Central memory CD8-positive, alpha-beta T cell (primary cell): ENCODE results near the gene RUFY4.

Experiments used
- ATAC-seq: fragments of 150-1000 bp; cut with Tn5 transposase; replicated peaks from 2 replicates; pipeline ENCODE4 v1.10.0; 2022; ENCODE audit warnings: mild to moderate bottlenecking, moderate FRiP score, moderate number of reproducible peaks; ENCODE audit not compliant: poor library complexity, severe bottlenecking; ENCODE audit errors: extremely low read depth
- DNase-seq, 2 donors: peaks; one replicate each; pipeline ENCODE4 v3.0.0; 2021; ENCODE audit warnings: low spot score in 2 of 2
- H3K27ac Mint-ChIP-seq: one replicate; pipeline ENCODE4 v1.8.0; 2022; ENCODE audit warnings: low read depth, mild to moderate bottlenecking, moderate library complexity, mixed read lengths
- H3K27me3 Mint-ChIP-seq: one replicate; pipeline ENCODE4 v1.8.0; 2022; ENCODE audit warnings: mixed read lengths
- H3K36me3 Mint-ChIP-seq: one replicate; pipeline ENCODE4 v1.8.0; 2022; ENCODE audit warnings: mild to moderate bottlenecking, moderate library complexity, mixed read lengths; ENCODE audit not compliant: insufficient read depth
- H3K4me1 Mint-ChIP-seq: one replicate; pipeline ENCODE4 v1.8.0; 2022; ENCODE audit warnings: mixed read lengths
- H3K4me3 Mint-ChIP-seq: one replicate; pipeline ENCODE4 v1.8.0; 2022; ENCODE audit warnings: mild to moderate bottlenecking, moderate library complexity, mixed read lengths
- H3K9me3 Mint-ChIP-seq: one replicate; pipeline ENCODE4 v1.8.0; 2022; ENCODE audit warnings: mixed read lengths

Gene RUFY4

DNA sequence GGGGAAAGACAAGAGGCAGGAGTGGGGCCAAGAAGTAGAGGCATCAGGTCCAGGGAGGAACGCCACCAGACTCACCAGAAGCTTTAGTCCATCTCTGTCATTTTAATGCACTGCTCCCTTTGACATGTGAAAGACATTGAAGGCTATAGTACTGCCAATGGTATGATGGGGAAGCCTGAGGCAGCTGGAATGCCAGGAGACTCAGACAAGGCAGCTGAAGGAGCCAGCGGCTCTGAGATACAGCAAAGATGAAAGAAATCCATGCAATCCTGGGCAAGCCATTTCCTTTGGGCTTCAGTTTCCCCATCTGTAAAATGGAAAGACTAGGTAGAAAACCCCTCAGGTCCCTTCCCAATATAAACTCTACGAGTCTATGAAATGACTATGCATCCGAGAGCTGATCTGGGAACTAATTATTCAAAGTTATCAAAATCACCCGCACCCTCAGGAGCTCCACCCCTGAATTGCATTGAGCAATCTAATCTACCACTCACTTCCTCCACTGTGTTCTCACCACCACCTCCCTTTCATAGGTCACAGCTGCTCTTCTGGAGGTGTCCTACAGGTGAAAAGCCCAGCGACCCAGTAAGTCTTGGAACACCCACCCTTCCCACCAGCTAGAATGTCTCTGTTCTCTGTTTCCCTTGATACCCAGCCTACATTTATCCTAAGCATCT is 59.9 kb downstream of the RUFY4 start:
- no peaks in the 10 kb centered on the region for H3K36me3 Mint-ChIP-seq
- ATAC-seq (no peak), DNase-seq (no peak)
- H3K9me3 Mint-ChIP-seq: no peaks in the 10 kb centered on the region
- peak overlapping the region; percentile 3 for H3K4me3 Mint-ChIP-seq
- peaks cover 46% of the 10 kb centered on the region for H3K27me3 Mint-ChIP-seq
- no peak overlapping the region for H3K27ac Mint-ChIP-seq
- peaks cover 7% of the 10 kb centered on the region for H3K4me1 Mint-ChIP-seq

DNA sequence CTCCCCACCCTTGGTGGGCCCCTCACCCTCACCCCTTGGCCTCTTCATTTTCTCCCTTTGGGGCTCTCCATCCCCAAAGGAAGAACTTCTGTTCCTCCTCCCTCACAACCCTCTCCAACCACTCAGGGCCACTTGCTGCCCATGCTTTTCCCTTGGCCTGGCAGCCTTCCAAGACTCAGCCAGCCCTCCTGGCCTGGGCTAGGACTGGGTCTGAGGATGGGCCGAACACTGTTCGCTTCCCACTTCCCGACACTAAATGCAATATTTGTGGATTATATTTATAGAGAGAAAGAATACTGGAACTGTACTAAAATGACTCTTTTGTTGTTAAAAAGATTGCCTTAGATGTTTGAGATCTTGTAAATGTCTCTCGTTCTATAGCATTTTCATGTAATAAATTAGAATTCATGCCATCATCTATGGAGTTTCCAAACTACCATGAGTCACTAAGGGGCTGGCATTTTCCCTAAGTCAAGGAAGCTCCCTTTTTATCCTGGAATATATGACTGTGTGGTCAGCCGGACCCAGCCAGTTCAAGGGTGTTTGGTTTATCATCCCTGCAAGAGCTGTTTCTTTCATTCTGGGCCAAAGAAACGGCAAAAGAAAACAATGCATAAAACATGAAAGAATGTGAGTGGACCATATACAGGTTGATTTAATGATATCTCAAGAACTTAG is 60.5 kb downstream of the RUFY4 start:
- ATAC-seq (no peak), DNase-seq (no peak)
- no peaks in the 10 kb centered on the region for H3K9me3 Mint-ChIP-seq
- peaks cover 7% of the 10 kb centered on the region for H3K4me1 Mint-ChIP-seq
- peak overlapping the region; percentile 3 for H3K4me3 Mint-ChIP-seq
- no peak overlapping the region for H3K27ac Mint-ChIP-seq
- peaks cover 50% of the 10 kb centered on the region for H3K27me3 Mint-ChIP-seq
- no peaks in the 10 kb centered on the region for H3K36me3 Mint-ChIP-seq

DNA sequence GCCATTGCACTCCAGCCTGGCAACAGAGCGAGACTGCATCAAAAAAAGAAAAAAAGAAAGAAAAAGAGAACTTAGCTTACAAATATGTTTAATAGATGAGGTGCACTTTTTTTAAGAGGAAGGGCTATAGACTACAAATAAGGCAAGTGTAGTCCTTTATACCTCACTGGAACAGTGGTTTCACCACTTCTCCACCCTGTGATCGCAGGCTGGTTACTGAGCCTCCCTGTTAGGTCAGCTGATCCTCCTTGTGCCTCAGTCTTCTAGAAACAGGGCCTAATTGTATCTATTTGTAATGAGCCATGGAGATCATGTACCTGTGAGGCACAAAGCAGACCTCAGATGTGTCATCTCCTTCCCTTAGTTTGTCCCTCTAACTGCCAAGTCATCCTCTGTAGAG is 61.3 kb downstream of the RUFY4 start:
- ATAC-seq (peak; percentile 49), DNase-seq (no peak)
- Mint-ChIP-seq H3K9me3 (no peaks in the 10 kb centered on the region), H3K27ac (peak overlapping the region; percentile 64), H3K36me3 (no peaks in the 10 kb centered on the region), H3K4me1 (peaks cover 5% of the 10 kb centered on the region), H3K27me3 (peaks cover 50% of the 10 kb centered on the region), H3K4me3 (no peak overlapping the region)

DNA sequence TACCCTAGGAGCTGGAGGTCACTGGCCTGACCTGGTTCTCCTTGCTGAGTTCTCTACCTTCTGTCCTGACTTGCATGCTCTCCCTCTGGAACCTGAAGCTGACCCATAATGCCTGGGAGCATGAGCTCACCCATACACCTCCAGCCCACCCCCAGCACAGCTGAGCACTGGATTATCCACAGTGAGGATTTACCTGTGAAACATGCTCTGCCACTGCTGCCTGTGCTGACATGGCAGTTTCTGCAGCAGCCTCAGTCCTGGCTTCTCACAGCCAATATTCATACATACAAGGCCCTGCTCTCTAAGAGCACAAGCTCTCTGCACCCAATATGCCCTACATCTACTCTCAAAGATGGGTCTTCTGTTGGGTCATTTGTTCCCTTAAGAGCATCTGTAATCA is 61.8 kb downstream of the RUFY4 start:
- H3K4me1 Mint-ChIP-seq: peaks cover under 1% of the 10 kb centered on the region
- no peak for ATAC-seq

DNA sequence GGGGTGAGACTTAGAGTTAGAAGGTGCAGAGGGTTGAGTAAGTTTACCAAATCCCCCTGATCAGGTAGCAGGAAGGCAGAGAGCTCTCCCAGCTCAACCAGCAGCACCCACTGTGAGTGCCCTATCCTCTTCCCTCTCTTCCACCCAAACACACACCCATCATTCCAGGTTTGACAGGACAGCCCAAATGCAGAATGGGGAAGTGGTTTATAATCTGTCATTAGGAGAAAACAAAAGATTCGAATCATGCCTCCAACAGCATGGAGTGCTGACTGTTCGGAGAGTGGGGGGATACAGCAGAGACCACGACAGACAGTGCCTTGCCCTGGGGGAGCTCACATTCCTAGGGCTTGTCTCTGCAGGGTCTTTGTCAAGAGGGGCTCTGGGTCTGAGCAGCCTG is 68.5 kb downstream of the RUFY4 start:
- ATAC-seq (no peak), DNase-seq (no peak)
- Mint-ChIP-seq H3K27me3 (peaks cover 66% of the 10 kb centered on the region), H3K9me3 (no peaks in the 10 kb centered on the region), H3K27ac (no peak overlapping the region), H3K36me3 (no peaks in the 10 kb centered on the region), H3K4me3 (no peak overlapping the region), H3K4me1 (no peaks in the 10 kb centered on the region)

More for the DNA sequence above, 61.8 kb downstream of the RUFY4 start:
- no peaks in the 10 kb centered on the region for H3K9me3 Mint-ChIP-seq
- H3K36me3 Mint-ChIP-seq: no peaks in the 10 kb centered on the region
- peaks cover 50% of the 10 kb centered on the region for H3K27me3 Mint-ChIP-seq
- H3K4me3 Mint-ChIP-seq: no peak overlapping the region
- H3K27ac Mint-ChIP-seq: peak overlapping the region; percentile 64
- no peak for DNase-seq

DNA sequence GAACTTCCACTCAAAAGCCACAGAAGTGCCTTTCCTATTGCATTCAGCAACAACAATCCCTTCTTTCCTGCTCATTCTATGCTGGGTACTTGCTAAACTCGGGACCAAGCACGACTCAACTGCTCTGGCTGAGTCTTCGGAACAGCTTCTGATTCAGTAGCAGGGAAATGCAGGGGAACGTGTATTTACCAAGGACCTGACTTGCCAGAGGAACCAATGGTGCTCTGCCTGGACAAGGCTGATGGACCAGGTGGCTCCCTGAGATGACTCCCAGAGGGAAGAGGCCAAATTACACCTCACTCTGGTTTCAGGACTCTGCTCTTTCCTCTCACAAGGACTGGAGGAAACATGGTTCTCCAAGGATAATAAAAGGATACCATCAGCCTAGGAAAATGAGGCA is 69.0 kb downstream of the RUFY4 start:
- ATAC-seq: no peak

More for the DNA sequence above, 69.0 kb downstream of the RUFY4 start:
- no peak overlapping the region for H3K4me3 Mint-ChIP-seq
- no peak for DNase-seq
- H3K4me1 Mint-ChIP-seq: no peaks in the 10 kb centered on the region
- H3K27ac Mint-ChIP-seq: no peak overlapping the region
- H3K36me3 Mint-ChIP-seq: no peaks in the 10 kb centered on the region
- peaks cover 66% of the 10 kb centered on the region for H3K27me3 Mint-ChIP-seq
- no peaks in the 10 kb centered on the region for H3K9me3 Mint-ChIP-seq
